Measurements from ENCODE around the gene PIK3R3.
A peak's percentile ranks its signal among the peaks of the same experiment; 100 is the strongest.
"Not testable (repeated sequence)": the region's sequence is repeated elsewhere in the genome, so short reads cannot be mapped to it uniquely, and the experiment has no call there.

Gene PIK3R3

GRCh38 chr1:46062651-46063319 is 69.6 kb downstream of the PIK3R3 start:
- DNase-seq, result no peak

- DNase-seq, result no peak
Measured at GRCh38 chr1:46061146-46061545, 71.3 kb downstream of the PIK3R3 start.

GRCh38 chr1:46058936-46059335 is 73.5 kb downstream of the PIK3R3 start:
- no peak for DNase-seq

GRCh38 chr1:46057781-46058180 is 74.6 kb downstream of the PIK3R3 start:
- no peak for DNase-seq

GRCh38 chr1:46057215-46057614 is 75.2 kb downstream of the PIK3R3 start:
- not testable (repeated sequence) for DNase-seq

- DNase-seq, result no peak
Measured at GRCh38 chr1:46056325-46056724, 76.1 kb downstream of the PIK3R3 start.

GRCh38 chr1:46053734-46054133 is 78.7 kb downstream of the PIK3R3 start:
- DNase-seq, result no peak

- no peak for DNase-seq
Measured at GRCh38 chr1:46044116-46044515, 88.3 kb downstream of the PIK3R3 start.

GRCh38 chr1:46043458-46044017 is 88.9 kb downstream of the PIK3R3 start:
- no peak for DNase-seq

- DNase-seq, result no peak
Measured at GRCh38 chr1:46041974-46042373, 90.5 kb downstream of the PIK3R3 start.

- no peak for DNase-seq
Measured at GRCh38 chr1:46041551-46041950, 90.9 kb downstream of the PIK3R3 start.

- DNase-seq, result no peak
Measured at GRCh38 chr1:46039571-46040052, 92.8 kb downstream of the PIK3R3 start.

GRCh38 chr1:46036894-46037839 is 95.3 kb downstream of the PIK3R3 start:
- peak; percentile 48 for DNase-seq

- DNase-seq, result no peak
Measured at GRCh38 chr1:46034601-46035516, 97.6 kb downstream of the PIK3R3 start.

GRCh38 chr1:46030876-46031660 is 101.4 kb downstream of the PIK3R3 start:
- DNase-seq, result no peak

- no peak for DNase-seq
Measured at GRCh38 chr1:46030074-46030870, 102.2 kb downstream of the PIK3R3 start.

- no peak for DNase-seq
Measured at GRCh38 chr1:46027788-46028573, 104.4 kb downstream of the PIK3R3 start.

- DNase-seq, result no peak
Measured at GRCh38 chr1:46026531-46026930, 105.9 kb downstream of the PIK3R3 start.

- no peak for DNase-seq
Measured at GRCh38 chr1:46021046-46021996, 111.1 kb downstream of the PIK3R3 start.
